Neural cell (in vitro differentiated cells): Measurements from ENCODE around the gene C14orf132.

Experiments used
- CTCF ChIP-seq: fragments of 450-650 bp; IDR thresholded peaks from 2 replicates; pipeline ENCODE4 v1.5.1; 2014; ENCODE audit warnings: antibody characterized with exemption, mild to moderate bottlenecking, moderate library complexity; ENCODE audit not compliant: poor library complexity, severe bottlenecking
- EP300 ChIP-seq: fragments of 450-650 bp; conservative IDR thresholded peaks from 2 replicates; pipeline ENCODE4 v1.6.1; 2014; ENCODE audit warnings: antibody characterized with exemption, mild to moderate bottlenecking, moderate library complexity; ENCODE audit not compliant: poor library complexity, severe bottlenecking
- EZH2 ChIP-seq: fragments of 200-600, 300-800 bp; shearing (Covaris generic), sonication (generic); IDR thresholded peaks from 2 replicates; pipeline ENCODE4 v1.6.1; 2014; ENCODE audit warnings: antibody characterized with exemption, low read length, borderline replicate concordance, mild to moderate bottlenecking; ENCODE audit not compliant: insufficient read depth, poor library complexity, severe bottlenecking
- MXI1 ChIP-seq: fragments of 450-650 bp; conservative IDR thresholded peaks from 2 replicates; pipeline ENCODE4 v1.6.1; 2014; ENCODE audit warnings: antibody characterized with exemption, mild to moderate bottlenecking; ENCODE audit not compliant: poor library complexity, severe bottlenecking
- POLR2AphosphoS5 ChIP-seq: IDR thresholded peaks from 2 replicates; pipeline ENCODE4 v1.6.1; 2012
- RAD21 ChIP-seq: fragments of 450-650 bp; conservative IDR thresholded peaks from 2 replicates; pipeline ENCODE4 v1.6.1; 2014; ENCODE audit warnings: antibody characterized with exemption, mild to moderate bottlenecking, moderate library complexity
- SMC3 ChIP-seq: fragments of 450-650 bp; conservative IDR thresholded peaks from 2 replicates; pipeline ENCODE4 v1.6.1; 2014; ENCODE audit warnings: antibody characterized with exemption, mild to moderate bottlenecking, moderate library complexity; ENCODE audit not compliant: poor library complexity
- TAF1 ChIP-seq: IDR thresholded peaks from 2 replicates; pipeline ENCODE4 v1.6.1; 2012; ENCODE audit warnings: low read depth
- TF ChIP-seq, protein P1 (sequence below): IDR thresholded peaks from 2 replicates; pipeline ENCODE4 v1.6.1; 2012; ENCODE audit warnings: borderline replicate concordance

GRCh38 chr14:96035456-96035855, 3.7 kb upstream of the C14orf132 start:
- TF ChIP-seq EP300, result no peak
- no peak for TF ChIP-seq TAF1
- no peak for TF ChIP-seq EZH2
- TF ChIP-seq, protein P1, sequence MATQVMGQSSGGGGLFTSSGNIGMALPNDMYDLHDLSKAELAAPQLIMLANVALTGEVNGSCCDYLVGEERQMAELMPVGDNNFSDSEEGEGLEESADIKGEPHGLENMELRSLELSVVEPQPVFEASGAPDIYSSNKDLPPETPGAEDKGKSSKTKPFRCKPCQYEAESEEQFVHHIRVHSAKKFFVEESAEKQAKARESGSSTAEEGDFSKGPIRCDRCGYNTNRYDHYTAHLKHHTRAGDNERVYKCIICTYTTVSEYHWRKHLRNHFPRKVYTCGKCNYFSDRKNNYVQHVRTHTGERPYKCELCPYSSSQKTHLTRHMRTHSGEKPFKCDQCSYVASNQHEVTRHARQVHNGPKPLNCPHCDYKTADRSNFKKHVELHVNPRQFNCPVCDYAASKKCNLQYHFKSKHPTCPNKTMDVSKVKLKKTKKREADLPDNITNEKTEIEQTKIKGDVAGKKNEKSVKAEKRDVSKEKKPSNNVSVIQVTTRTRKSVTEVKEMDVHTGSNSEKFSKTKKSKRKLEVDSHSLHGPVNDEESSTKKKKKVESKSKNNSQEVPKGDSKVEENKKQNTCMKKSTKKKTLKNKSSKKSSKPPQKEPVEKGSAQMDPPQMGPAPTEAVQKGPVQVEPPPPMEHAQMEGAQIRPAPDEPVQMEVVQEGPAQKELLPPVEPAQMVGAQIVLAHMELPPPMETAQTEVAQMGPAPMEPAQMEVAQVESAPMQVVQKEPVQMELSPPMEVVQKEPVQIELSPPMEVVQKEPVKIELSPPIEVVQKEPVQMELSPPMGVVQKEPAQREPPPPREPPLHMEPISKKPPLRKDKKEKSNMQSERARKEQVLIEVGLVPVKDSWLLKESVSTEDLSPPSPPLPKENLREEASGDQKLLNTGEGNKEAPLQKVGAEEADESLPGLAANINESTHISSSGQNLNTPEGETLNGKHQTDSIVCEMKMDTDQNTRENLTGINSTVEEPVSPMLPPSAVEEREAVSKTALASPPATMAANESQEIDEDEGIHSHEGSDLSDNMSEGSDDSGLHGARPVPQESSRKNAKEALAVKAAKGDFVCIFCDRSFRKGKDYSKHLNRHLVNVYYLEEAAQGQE, result no peak
- TF ChIP-seq CTCF, result no peak
- no peak for TF ChIP-seq POLR2AphosphoS5
- TF ChIP-seq MXI1, result no peak
- TF ChIP-seq RAD21, result no peak
- no peak for TF ChIP-seq SMC3
